MG63 (cell line): Measurements from ENCODE around the gene SLC15A1. TPM values are rescaled to one million over a fixed set of nuclear protein-coding genes. Genes with fewer than 3 reads are reported as not detected.

Experiments
- DNase-seq: peaks from one replicate; pipeline ENCODE4 v3.0.0-alpha.2; 2020
- H3K27me3 ChIP-seq: fragments of 250-450 bp; sonication (Bioruptor Pico); 2 replicates; pipeline ENCODE4 v1.5.1; 2020; ENCODE audit warnings: mild to moderate bottlenecking, moderate library complexity
- H3K36me3 ChIP-seq: fragments of 250-450 bp; sonication (Bioruptor Pico); 2 replicates; pipeline ENCODE4 v1.5.1; 2020; ENCODE audit warnings: mild to moderate bottlenecking, moderate library complexity
- H3K4me3 ChIP-seq: fragments of 250-450 bp; sonication (Bioruptor Pico); 2 replicates; pipeline ENCODE4 v1.5.1; 2020; ENCODE audit warnings: mild to moderate bottlenecking, moderate library complexity
- H3K9me3 ChIP-seq: fragments of 250-450 bp; sonication (Bioruptor Pico); 2 replicates; pipeline ENCODE4 v1.5.1; 2020; ENCODE audit warnings: mild to moderate bottlenecking, moderate library complexity
- total RNA-seq: library from RNA; depleted of rRNA; stranded (reverse); fragments of >200 nt; shearing (Covaris generic); gene quantifications from 2 replicates; pipeline ENCODE4 v1.2.3, GENCODE V29; 2014; ENCODE audit warnings: low replicate concordance

Gene SLC15A1
- total RNA-seq, 1 experiment from 2014 or later: not detected

- no peak for DNase-seq
- Histone ChIP-seq H3K9me3 (no peaks in the 10 kb centered on the region), H3K36me3 (no peaks in the 10 kb centered on the region), H3K4me3 (no peak overlapping the region), H3K27me3 (no peaks in the 10 kb centered on the region)
Observed at GRCh38 chr13:98784666-98785065, 32.2 kb upstream of the SLC15A1 start.

DNA sequence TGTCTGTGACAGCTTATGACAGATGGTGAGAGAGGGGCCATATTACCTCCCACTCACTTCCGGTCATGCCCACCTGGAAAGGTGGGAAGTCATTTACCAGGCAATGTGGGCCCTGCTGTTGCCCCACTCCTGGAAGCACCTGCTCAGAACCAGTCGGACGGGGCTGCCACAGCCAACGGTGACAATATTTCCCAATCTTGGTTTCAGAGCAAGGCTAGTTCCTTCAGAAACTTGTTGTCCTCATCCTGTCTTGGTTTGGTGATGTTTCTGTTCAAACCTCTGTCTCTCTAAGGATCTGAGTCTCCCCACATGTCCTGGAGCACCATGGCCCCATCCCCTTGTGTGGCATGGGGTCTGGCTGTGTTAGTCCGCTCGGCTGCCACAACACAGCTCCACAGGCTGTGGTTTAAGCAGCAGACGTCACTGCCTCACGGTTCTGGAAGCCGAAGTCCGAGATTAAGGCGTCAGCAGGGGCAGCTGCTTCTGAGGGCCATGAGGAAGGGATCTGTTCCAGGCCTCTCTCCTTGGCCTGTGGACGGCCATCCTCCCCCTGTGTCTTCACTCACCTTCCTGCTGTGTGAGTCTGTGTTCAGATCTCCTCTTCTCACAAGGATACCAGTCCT lies 31.5 kb upstream of the SLC15A1 start:
- no peaks in the 10 kb centered on the region for H3K27me3 ChIP-seq
- no peak overlapping the region for H3K4me3 ChIP-seq
- no peaks in the 10 kb centered on the region for H3K36me3 ChIP-seq
- no peaks in the 10 kb centered on the region for H3K9me3 ChIP-seq
- no peak for DNase-seq

GRCh38 chr13:98782654-98783053 lies 30.2 kb upstream of the SLC15A1 start:
- DNase-seq: no peak
- Histone ChIP-seq H3K27me3 (no peaks in the 10 kb centered on the region), H3K36me3 (no peaks in the 10 kb centered on the region), H3K4me3 (no peak overlapping the region), H3K9me3 (no peaks in the 10 kb centered on the region)

DNA sequence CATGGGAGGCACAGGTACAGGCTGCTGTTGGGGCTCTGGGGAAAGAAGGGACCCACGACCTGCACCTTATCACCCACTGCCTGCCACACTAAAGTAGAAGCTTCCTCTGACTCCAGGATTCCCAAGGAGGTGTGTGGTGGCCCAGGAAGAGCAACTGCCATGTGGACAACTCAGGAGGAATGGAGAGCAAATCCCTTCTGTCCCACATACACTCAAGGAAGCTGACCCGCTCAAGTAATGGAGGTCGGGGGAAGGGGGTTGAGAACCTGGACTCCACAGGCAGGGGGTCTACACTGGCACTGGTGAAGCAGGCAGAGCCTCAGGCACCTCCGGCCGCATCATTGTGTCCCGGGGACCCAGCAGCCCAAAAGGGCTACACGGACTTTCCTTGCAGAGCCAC lies 29.4 kb upstream of the SLC15A1 start:
- H3K9me3 ChIP-seq: no peaks in the 10 kb centered on the region
- no peak for DNase-seq
- H3K4me3 ChIP-seq: no peak overlapping the region

DNA sequence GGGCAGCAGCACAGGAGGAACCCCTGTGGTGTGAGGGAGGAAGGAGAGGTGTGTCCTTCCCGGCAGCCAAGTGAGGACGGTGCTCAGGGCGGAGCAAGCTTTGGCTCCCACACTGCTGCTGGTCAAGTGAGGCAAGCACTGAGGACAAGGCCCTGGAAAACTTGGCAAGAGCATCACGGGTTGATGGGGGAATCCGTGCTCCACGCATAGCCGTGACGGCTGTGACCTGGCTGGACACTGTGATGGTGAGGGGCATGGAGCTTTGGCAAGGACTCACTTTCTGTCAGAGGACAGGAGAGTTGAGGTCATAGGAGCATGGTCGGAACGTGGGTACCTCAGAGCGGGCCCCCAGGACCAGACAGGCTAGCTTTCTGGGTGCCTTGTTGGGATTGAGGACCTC lies 29.0 kb upstream of the SLC15A1 start:
- Histone ChIP-seq H3K9me3 (no peaks in the 10 kb centered on the region), H3K27me3 (no peaks in the 10 kb centered on the region), H3K36me3 (no peaks in the 10 kb centered on the region), H3K4me3 (no peak overlapping the region)
- no peak for DNase-seq

More for the DNA sequence above, 29.4 kb upstream of the SLC15A1 start:
- H3K36me3 ChIP-seq: no peaks in the 10 kb centered on the region
- H3K27me3 ChIP-seq: no peaks in the 10 kb centered on the region

DNA sequence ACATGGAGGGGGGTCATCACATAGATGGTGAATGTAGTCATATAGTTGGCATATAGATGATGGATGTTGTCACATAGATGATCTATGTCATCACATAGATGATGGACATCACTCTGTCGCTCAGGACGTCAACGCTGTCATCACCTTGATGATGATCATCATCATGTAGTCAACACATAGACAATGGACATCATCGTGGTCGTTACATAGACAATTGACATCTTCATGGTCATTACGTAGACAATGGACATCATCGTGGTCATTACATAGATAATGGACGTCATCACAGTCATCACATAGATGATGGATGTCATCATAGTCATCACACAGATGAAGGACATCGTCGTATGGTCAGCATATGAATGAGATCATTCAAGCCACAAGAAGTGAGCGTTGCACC lies 28.6 kb upstream of the SLC15A1 start:
- no peaks in the 10 kb centered on the region for H3K36me3 ChIP-seq
- no peaks in the 10 kb centered on the region for H3K9me3 ChIP-seq
- H3K4me3 ChIP-seq: no peak overlapping the region
- H3K27me3 ChIP-seq: no peaks in the 10 kb centered on the region
- no peak for DNase-seq

DNA sequence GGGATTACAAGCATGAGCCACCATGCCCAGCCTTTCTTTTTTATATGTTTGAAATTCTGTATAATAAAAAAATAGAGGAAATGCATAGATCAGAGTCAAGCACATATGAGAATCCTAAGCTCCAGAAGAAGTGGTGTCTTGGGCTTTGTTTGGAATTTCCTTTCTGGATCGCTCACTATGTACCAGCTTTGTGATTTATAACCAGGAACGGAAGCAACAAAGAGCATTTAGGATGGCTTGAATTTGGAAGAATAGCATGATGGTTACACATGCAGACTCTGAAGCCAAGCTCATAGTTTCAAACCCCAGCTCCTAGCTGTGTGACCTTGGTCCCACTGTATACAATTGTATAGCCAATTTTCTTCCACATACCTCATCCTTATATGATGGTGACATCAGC lies 28.0 kb upstream of the SLC15A1 start:
- no peak overlapping the region for H3K4me3 ChIP-seq
- H3K9me3 ChIP-seq: no peaks in the 10 kb centered on the region
- no peaks in the 10 kb centered on the region for H3K36me3 ChIP-seq
- no peaks in the 10 kb centered on the region for H3K27me3 ChIP-seq
- DNase-seq: no peak

- Histone ChIP-seq H3K9me3 (no peaks in the 10 kb centered on the region), H3K27me3 (no peaks in the 10 kb centered on the region), H3K36me3 (no peaks in the 10 kb centered on the region), H3K4me3 (no peak overlapping the region)
- DNase-seq: no peak
Observed at GRCh38 chr13:98779695-98780094, 27.2 kb upstream of the SLC15A1 start.

GRCh38 chr13:98778749-98779148 lies 26.3 kb upstream of the SLC15A1 start:
- DNase-seq: peak; percentile 30
- Histone ChIP-seq H3K4me3 (no peak overlapping the region), H3K27me3 (no peaks in the 10 kb centered on the region), H3K36me3 (no peaks in the 10 kb centered on the region), H3K9me3 (no peaks in the 10 kb centered on the region)

GRCh38 chr13:98776644-98777043 lies 24.2 kb upstream of the SLC15A1 start:
- no peak overlapping the region for H3K4me3 ChIP-seq
- no peaks in the 10 kb centered on the region for H3K27me3 ChIP-seq
- no peaks in the 10 kb centered on the region for H3K9me3 ChIP-seq
- no peaks in the 10 kb centered on the region for H3K36me3 ChIP-seq
- no peak for DNase-seq

GRCh38 chr13:98775844-98776598 lies 23.5 kb upstream of the SLC15A1 start:
- peak; percentile 76 for DNase-seq
- Histone ChIP-seq H3K9me3 (no peaks in the 10 kb centered on the region), H3K27me3 (no peaks in the 10 kb centered on the region), H3K4me3 (no peak overlapping the region), H3K36me3 (no peaks in the 10 kb centered on the region)

- no peak overlapping the region for H3K4me3 ChIP-seq
- no peaks in the 10 kb centered on the region for H3K9me3 ChIP-seq
- DNase-seq: no peak
- H3K36me3 ChIP-seq: no peaks in the 10 kb centered on the region
- no peaks in the 10 kb centered on the region for H3K27me3 ChIP-seq
Observed at GRCh38 chr13:98775386-98775785, 22.9 kb upstream of the SLC15A1 start.

- Histone ChIP-seq H3K4me3 (no peak overlapping the region), H3K27me3 (no peaks in the 10 kb centered on the region), H3K36me3 (no peaks in the 10 kb centered on the region), H3K9me3 (no peaks in the 10 kb centered on the region)
- no peak for DNase-seq
Observed at GRCh38 chr13:98774776-98775175, 22.3 kb upstream of the SLC15A1 start.

- no peak for DNase-seq
- H3K9me3 ChIP-seq: no peaks in the 10 kb centered on the region
- H3K36me3 ChIP-seq: no peaks in the 10 kb centered on the region
- H3K27me3 ChIP-seq: no peaks in the 10 kb centered on the region
- H3K4me3 ChIP-seq: no peak overlapping the region
Observed at GRCh38 chr13:98773921-98774320, 21.4 kb upstream of the SLC15A1 start.

- no peak for DNase-seq
- Histone ChIP-seq H3K27me3 (no peaks in the 10 kb centered on the region), H3K9me3 (no peaks in the 10 kb centered on the region), H3K36me3 (no peaks in the 10 kb centered on the region), H3K4me3 (no peak overlapping the region)
Observed at GRCh38 chr13:98772794-98773452, 20.5 kb upstream of the SLC15A1 start.

DNA sequence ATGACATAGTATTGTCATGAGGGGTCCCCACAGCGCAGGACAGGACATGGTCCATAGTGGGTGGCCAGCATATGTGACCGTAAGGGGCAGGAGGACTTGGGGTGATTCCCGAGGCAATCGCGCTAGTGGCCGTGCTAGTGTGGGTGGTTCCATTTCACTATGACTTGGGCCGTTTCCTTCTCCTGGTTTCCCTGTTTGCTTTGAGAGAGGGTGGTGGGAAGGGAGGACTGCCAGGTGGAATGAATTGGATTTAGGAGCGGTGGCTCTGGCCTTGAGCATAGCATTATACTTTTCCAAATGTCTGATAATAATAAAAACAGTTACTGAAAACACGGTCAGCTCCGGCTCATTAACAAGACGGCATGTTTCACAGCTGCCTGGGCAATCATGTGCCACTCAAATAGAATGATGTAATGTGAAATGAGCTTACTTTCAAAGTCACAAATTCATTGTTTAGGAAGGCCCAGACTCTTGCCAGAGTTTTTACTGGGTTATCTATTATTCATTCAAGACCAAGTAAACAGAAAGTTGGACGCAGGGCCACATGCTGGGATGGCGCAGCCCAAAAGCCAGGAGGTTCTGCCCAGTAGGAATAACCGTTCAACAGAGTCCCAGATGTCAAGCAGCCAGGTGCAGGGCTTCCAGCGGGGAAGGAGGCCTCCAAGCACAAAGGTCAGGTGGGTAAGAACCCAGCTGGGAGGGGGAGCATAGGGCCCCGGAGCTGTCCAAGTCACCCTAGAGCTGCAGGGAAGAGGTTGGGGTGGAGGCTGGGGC lies 19.6 kb upstream of the SLC15A1 start:
- H3K36me3 ChIP-seq: no peaks in the 10 kb centered on the region
- no peaks in the 10 kb centered on the region for H3K27me3 ChIP-seq
- H3K4me3 ChIP-seq: no peak overlapping the region
- no peaks in the 10 kb centered on the region for H3K9me3 ChIP-seq
- DNase-seq: peak; percentile 50

- no peaks in the 10 kb centered on the region for H3K36me3 ChIP-seq
- H3K4me3 ChIP-seq: no peak overlapping the region
- DNase-seq: no peak
- no peaks in the 10 kb centered on the region for H3K9me3 ChIP-seq
- H3K27me3 ChIP-seq: no peaks in the 10 kb centered on the region
Observed at GRCh38 chr13:98769736-98770135, 17.3 kb upstream of the SLC15A1 start.
